GM13977 (cell line): ENCODE measurements around the gene SLC33A1.
"Not testable (repeated sequence)": the region's sequence is repeated elsewhere in the genome, so short reads cannot be mapped to it uniquely, and the experiment has no call there.

Experiments used
- DNase-seq: peaks from one replicate; pipeline ENCODE4 v3.0.0; 2012; ENCODE audit warnings: low spot score
- in situ Hi-C: fragments of 300-500 bp; cut with MboI; formaldehyde crosslinking; loops from one replicate; pipeline ENCODE4 v1.12.0; 2022; ENCODE audit warnings: low sequenced_read_pairs, low pct_unique_long_range_greater_than_20kb, mixed read lengths, inconsistent platforms; ENCODE audit not compliant: unreplicated experiment
- TF ChIP-seq, protein P1 (sequence below): IDR thresholded peaks from 2 replicates; pipeline ENCODE4 v1.5.1; 2012; ENCODE audit warnings: mild to moderate bottlenecking, control low read depth; ENCODE audit not compliant: insufficient read depth; ENCODE audit errors: extremely low read depth, missing control alignments

Gene SLC33A1

DNA sequence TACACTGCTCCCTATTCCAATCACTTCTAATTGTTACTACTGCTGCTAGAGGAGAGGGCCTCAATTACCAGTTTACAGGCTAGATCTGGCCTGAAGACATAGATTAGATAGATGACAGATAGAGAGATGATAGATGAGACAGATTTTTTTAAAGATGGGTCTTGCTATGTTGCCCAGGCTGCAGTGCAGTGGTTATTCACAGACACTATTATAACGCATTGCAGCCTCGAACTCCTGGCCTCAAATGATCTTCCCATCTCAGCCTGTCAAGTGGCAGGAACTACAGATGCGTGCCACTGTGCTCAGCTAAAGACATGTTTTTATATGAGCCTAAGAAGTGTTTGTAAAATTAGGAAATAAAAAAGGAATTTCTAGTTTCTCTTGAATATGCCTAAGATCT lies 6.2 kb downstream of the SLC33A1 start:
- no peak for DNase-seq
- in situ Hi-C loops: no loop called here
- TF ChIP-seq, protein P1, sequence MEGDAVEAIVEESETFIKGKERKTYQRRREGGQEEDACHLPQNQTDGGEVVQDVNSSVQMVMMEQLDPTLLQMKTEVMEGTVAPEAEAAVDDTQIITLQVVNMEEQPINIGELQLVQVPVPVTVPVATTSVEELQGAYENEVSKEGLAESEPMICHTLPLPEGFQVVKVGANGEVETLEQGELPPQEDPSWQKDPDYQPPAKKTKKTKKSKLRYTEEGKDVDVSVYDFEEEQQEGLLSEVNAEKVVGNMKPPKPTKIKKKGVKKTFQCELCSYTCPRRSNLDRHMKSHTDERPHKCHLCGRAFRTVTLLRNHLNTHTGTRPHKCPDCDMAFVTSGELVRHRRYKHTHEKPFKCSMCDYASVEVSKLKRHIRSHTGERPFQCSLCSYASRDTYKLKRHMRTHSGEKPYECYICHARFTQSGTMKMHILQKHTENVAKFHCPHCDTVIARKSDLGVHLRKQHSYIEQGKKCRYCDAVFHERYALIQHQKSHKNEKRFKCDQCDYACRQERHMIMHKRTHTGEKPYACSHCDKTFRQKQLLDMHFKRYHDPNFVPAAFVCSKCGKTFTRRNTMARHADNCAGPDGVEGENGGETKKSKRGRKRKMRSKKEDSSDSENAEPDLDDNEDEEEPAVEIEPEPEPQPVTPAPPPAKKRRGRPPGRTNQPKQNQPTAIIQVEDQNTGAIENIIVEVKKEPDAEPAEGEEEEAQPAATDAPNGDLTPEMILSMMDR: no peak

DNA sequence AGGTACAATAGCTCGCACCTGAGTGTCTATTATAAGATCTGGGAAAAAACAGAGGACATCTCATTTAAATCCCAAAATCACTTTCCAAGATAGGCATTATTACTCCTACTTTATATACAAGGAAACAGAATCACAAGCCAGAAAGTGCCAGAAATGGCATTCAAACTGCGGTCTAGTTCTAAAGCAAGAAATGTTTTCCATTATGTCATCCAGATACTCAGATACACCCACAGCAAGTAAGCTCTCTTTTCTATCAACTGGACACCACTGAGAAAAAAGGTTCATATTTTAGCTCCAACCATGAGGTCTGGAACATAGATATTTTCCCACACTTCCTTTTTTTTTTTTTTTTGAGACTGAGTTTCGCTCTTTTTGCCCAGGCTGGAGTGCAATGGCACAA lies 8.1 kb downstream of the SLC33A1 start:
- in situ Hi-C loops: no loop called here
- DNase-seq: no peak
- TF ChIP-seq, protein P1: no peak

DNA sequence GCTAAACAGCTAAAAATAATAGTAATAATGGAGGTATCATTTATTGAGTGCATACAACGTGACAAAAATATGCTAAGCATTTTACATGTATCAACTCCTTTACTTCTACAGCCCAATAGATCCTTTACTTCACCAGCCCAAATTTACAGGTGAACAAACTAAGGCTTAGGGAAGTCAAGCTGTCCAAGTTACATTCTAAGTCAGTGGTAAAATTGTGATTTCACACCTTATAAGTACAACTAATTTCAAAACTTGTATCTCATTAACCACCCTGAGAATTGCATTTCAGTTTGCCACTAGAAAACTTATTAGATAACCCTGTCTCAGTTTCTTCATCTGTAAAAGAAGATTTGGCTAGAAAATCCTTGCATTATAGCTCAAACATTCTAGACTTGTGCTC lies 10.7 kb downstream of the SLC33A1 start:
- DNase-seq: no peak
- TF ChIP-seq, protein P1: no peak
- in situ Hi-C loops: no loop called here

DNA sequence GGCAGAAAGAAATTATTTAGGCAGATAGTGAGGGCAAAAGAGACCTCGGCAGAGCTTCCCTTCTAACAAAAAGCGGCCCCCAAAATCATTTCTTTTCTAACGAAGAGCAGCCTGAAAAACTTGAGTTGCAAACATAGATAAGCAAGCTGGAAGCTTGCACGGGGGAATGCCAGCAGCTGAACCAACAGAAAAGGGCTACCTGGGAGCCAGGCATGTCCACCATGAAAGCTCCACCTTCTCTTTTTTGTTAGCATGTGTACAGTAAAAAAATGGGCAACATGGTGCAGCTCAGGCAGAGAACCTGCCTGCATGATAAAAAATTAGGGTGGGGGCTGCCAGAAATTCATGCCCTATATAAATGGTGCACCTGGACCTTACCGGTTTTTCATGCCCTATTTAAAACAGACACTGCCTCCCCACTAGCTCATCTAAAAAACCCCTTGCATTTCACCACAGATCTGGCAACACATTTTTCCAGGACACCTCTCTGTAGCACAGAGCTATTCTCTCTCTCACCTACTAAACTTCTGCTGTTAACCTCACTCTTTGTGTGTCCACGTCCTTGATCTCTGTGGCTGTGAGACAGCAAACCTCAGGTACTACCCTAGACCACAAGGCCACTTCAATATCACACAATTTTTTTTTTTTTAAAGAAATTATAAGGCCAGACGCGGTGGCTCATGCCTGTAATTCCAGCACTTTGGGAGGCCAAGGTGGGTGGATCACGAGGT lies 18.7 kb downstream of the SLC33A1 start:
- no peak for DNase-seq
- TF ChIP-seq, protein P1: no peak
- in situ Hi-C loops: no loop called here

DNA sequence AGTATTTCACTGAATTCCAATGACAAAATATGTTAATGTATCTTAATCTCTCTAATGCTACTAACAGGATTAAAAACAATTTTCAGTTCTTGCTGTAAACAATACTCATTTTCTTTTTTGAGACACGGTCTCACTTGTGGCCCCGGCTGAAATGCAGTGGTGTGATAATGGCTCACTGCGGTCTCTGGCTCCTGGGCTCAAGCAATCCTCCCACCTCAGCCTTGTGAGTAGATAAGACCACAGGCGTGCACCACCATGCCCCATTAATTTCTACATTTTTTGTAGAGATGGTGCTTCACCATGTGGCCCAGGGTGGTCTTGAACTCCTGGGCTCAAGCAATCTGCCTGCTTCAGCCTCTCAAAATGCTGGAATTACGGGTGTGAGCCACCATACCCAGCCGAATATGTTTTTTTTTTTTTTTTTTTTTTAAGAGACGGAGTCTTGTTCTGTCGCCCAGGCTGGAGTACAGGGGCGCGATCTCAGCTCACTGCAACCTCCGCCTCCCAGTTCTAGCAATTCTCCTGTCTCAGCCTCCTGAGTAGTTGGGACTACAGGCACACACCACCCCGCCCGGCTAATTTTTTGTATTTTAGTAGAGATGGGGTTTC lies 25.6 kb downstream of the SLC33A1 start:
- in situ Hi-C loops, DNase-seq: not testable (repeated sequence)

DNA sequence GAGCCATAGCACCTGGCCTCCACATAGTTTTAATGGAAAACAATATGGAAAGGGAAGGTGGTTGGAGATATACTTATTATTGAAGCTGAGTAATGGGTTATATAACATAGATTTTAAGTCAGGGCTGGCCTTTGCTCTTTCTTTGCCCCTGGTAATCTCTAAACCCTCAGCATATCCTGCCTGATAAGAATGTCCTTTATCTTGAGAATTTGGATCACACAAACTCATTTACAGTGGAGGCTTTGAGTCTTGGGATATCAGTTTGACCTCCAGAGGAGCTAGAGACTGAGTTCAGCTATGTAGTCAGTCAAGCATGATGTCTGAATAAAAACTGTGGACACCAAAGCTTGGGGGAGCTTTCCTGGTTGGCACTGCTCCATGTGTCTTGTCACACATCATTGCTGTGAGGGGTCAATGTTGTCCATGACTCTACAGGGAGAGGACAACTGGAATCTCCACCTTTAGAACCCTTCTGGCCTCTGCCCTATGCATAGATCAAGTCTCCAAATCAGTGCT lies 39.1 kb downstream of the SLC33A1 start:
- in situ Hi-C loops: no loop called here
- TF ChIP-seq, protein P1: no peak

DNA sequence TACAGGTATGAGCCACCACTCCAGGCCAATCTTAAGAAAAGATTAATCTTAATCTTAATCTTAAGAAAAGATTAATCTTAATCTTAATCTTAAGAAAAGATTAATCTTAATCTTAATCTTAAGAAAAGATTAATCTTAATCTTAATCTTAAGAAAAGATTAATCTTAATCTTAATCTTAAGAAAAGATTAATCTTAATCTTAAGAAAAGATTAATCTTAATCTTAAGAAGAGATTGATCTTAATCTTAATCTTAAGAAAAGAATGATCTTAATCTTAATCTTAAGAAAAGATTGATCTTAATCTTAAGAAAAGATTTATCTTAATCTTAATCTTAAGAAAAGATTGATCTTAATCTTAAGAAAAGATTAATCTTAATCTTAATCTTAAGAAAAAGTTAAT lies 41.0 kb downstream of the SLC33A1 start:
- in situ Hi-C loops, DNase-seq: not testable (repeated sequence)

More for the DNA sequence above, 39.1 kb downstream of the SLC33A1 start:
- DNase-seq: no peak
